Keratinocyte (primary cell): ENCODE measurements around the gene TNKS1BP1. TPM values are rescaled to one million over a fixed set of nuclear protein-coding genes. Genes with fewer than 3 reads are reported as not detected.
A peak's percentile ranks its signal among the peaks of the same experiment; 100 is the strongest.

Experiments
- DNase-seq: peaks from one replicate; pipeline ENCODE4 v3.0.0-alpha.2; 2011; ENCODE audit warnings: low read depth, missing footprints, low spot score
- FAIRE-seq: peaks from 2 replicates; lab custom pipeline; 2011; peaks lifted over from hg19 to GRCh38; lab: Jason Lieb, UNC
- H2AFZ ChIP-seq: 2 replicates; pipeline ENCODE4 v1.6.0; 2012; ENCODE audit warnings: low read length, control low read depth, inconsistent platforms; ENCODE audit not compliant: control insufficient read depth
- H3K27ac ChIP-seq: 2 replicates; pipeline ENCODE4 v1.5.1; 2011; ENCODE audit warnings: low read length; ENCODE audit not compliant: control insufficient read depth, insufficient read depth
- H3K27me3 ChIP-seq: 3 replicates; pipeline ENCODE4 v1.6.0; 2011; ENCODE audit warnings: low read length; ENCODE audit not compliant: control insufficient read depth, insufficient read depth; ENCODE audit errors: extremely low read depth
- H3K36me3 ChIP-seq, 2 experiments: 2 replicates in 1 of 2; 3 replicates in 1 of 2; pipeline ENCODE4 v1.5.1; 2011; ENCODE audit warnings: low read length in 2 of 2, mild to moderate bottlenecking in 1 of 2; ENCODE audit not compliant: control insufficient read depth in 2 of 2, insufficient read depth in 2 of 2; ENCODE audit errors: extremely low read depth in 1 of 2
- H3K4me1 ChIP-seq: 3 replicates; pipeline ENCODE4 v1.5.1; 2011; ENCODE audit warnings: low read length; ENCODE audit not compliant: control insufficient read depth, insufficient read depth; ENCODE audit errors: extremely low read depth
- H3K4me2 ChIP-seq: 3 replicates; pipeline ENCODE4 v1.6.0; 2011; ENCODE audit warnings: low read depth, low read length; ENCODE audit not compliant: control insufficient read depth, insufficient read depth; ENCODE audit errors: extremely low read depth
- H3K4me3 ChIP-seq, 3 experiments: fragments of 200-600 bp in 1 of 3; sonication (generic) in 1 of 3; 2 replicates in 2 of 3; 3 replicates in 1 of 3; pipeline ENCODE4 v1.5.1; 2011 to 2016; ENCODE audit warnings: low read length in 3 of 3, mild to moderate bottlenecking in 3 of 3, control low read depth in 2 of 3, inconsistent platforms in 1 of 3, low read depth in 1 of 3, mixed read lengths in 1 of 3, mixed run types in 1 of 3, moderate library complexity in 1 of 3; ENCODE audit not compliant: control insufficient read depth in 2 of 3, insufficient read depth in 2 of 3; ENCODE audit errors: extremely low read depth in 1 of 3
- H3K79me2 ChIP-seq: 2 replicates; pipeline ENCODE4 v1.6.0; 2012; ENCODE audit warnings: low read length; ENCODE audit not compliant: control insufficient read depth, insufficient read depth
- H3K9ac ChIP-seq: 3 replicates; pipeline ENCODE4 v1.6.0; 2011; ENCODE audit warnings: low read length; ENCODE audit not compliant: control insufficient read depth, insufficient read depth; ENCODE audit errors: extremely low read depth
- H3K9me1 ChIP-seq: 3 replicates; pipeline ENCODE4 v1.6.0; 2011; ENCODE audit warnings: low read length; ENCODE audit not compliant: control insufficient read depth, insufficient read depth; ENCODE audit errors: extremely low read depth
- H3K9me3 ChIP-seq: 2 replicates; pipeline ENCODE4 v1.5.1; 2012; ENCODE audit warnings: low read depth, low read length; ENCODE audit not compliant: control insufficient read depth
- H4K20me1 ChIP-seq: 3 replicates; pipeline ENCODE4 v1.6.0; 2011; ENCODE audit warnings: low read length; ENCODE audit not compliant: control insufficient read depth, insufficient read depth; ENCODE audit errors: extremely low read depth
- CTCF ChIP-seq, 3 experiments: IDR thresholded peaks in 1 of 3; conservative IDR thresholded peaks in 1 of 3; optimal IDR thresholded peaks in 1 of 3; 2 replicates in 2 of 3; 3 replicates in 1 of 3; pipeline versions ENCODE3 to v1.5.1; 2011; ENCODE audit warnings: low read length in 3 of 3, mild to moderate bottlenecking in 3 of 3, moderate library complexity in 2 of 3, control low read depth in 1 of 3, inconsistent platforms in 1 of 3; ENCODE audit not compliant: insufficient read depth in 2 of 3; ENCODE audit errors: extremely low read depth in 1 of 3
- EZH2 ChIP-seq: IDR thresholded peaks from one replicate; pipeline ENCODE4 v1.6.1; 2012; ENCODE audit warnings: inconsistent platforms, mild to moderate bottlenecking, low read length, moderate library complexity
- dilution Hi-C: fragments of 300-500 bp; cut with MboI; formaldehyde crosslinking; loops from one replicate; pipeline ENCODE4 v1.7.0; 2020; ENCODE audit warnings: low sequenced_read_pairs; ENCODE audit not compliant: extremely low pct_ligation_motif_present
- polyA plus RNA-seq, 5 experiments: library from polyadenylated mRNA; depleted of rRNA in 3 of 5; stranded (reverse) in 3 of 5; stranded (forward) in 1 of 5; unstranded in 1 of 5; fragments of >200 nt; gene quantifications; 1 replicate in 1 of 5; 2 replicates in 3 of 5; 3 replicates in 1 of 5; pipeline versions ENCODE4 v1.2.1 to v1.2.3, GENCODE V29; 2011 to 2012; ENCODE audit warnings: missing spikeins in 2 of 5, low read depth in 1 of 5, low replicate concordance in 1 of 5

Gene TNKS1BP1
- polyA plus RNA-seq, 1 donor (not counting 4 experiments of a cell fraction or from before 2014, with no cell fraction given), result 88.3 TPM

- H4K20me1 ChIP-seq, result peaks cover 9% of the 10 kb centered on the region
- H3K4me1 ChIP-seq, result peaks cover 44% of the 10 kb centered on the region
- peaks cover 61% of the 10 kb centered on the region for H3K79me2 ChIP-seq
- DNase-seq (no peak), FAIRE-seq (no peak)
- no peaks in the 10 kb centered on the region for H3K27me3 ChIP-seq
- H3K4me2 ChIP-seq, result peak overlapping the region; percentile 94
- peak overlapping the region; percentile 50 to 87 (median 74) for H3K4me3 ChIP-seq
- no peak for TF ChIP-seq EZH2
- no peak for TF ChIP-seq CTCF (optimal IDR thresholded peaks at IDR 0.05 in 1 of 3, IDR thresholded peaks at IDR 0.05 in 1 of 3, conservative IDR thresholded peaks at IDR 0.05 in 1 of 3; ENCODE audit: extremely low read depth in 1 of 3, insufficient read depth in 2 of 3, low read length in 3 of 3)
- peak overlapping the region; percentile 3 for H3K27ac ChIP-seq
- H3K9me1 ChIP-seq, result peaks cover 2% of the 10 kb centered on the region
- H3K9me3 ChIP-seq, result no peaks in the 10 kb centered on the region
- no peak overlapping the region for H2AFZ ChIP-seq
- dilution Hi-C loops, result no loop called here
- peaks cover 32 to 47% of the 10 kb centered on the region in 2 experiments for H3K36me3 ChIP-seq
- H3K9ac ChIP-seq, result peak overlapping the region; percentile 30
These were observed 4.6 kb downstream of the TNKS1BP1 start for GRCh38 chr11:57320067-57320718.

GRCh38 chr11:57318178-57318577, 6.6 kb downstream of the TNKS1BP1 start:
- Histone ChIP-seq H3K9me3 (no peaks in the 10 kb centered on the region), H2AFZ (no peak overlapping the region), H3K9me1 (peaks cover 4% of the 10 kb centered on the region), H3K4me2 (no peak overlapping the region), H3K27me3 (no peaks in the 10 kb centered on the region), H3K27ac (no peak overlapping the region), H3K4me3 (no peak overlapping the region), H4K20me1 (peaks cover 9% of the 10 kb centered on the region), H3K4me1 (peaks cover 37% of the 10 kb centered on the region), H3K36me3 (peaks cover 47 to 63% of the 10 kb centered on the region in 2 experiments), H3K9ac (no peak overlapping the region), H3K79me2 (peaks cover 53% of the 10 kb centered on the region)
- no peak for TF ChIP-seq CTCF (optimal IDR thresholded peaks at IDR 0.05 in 1 of 3, IDR thresholded peaks at IDR 0.05 in 1 of 3, conservative IDR thresholded peaks at IDR 0.05 in 1 of 3; ENCODE audit: extremely low read depth in 1 of 3, insufficient read depth in 2 of 3, low read length in 3 of 3)
- no peak for TF ChIP-seq EZH2
- FAIRE-seq (no peak), DNase-seq (no peak)
- dilution Hi-C loops, result no loop called here
